RKO (cell line): Measurements from ENCODE around the gene ZNF512B.
A peak's percentile ranks its signal among the peaks of the same experiment; 100 is the strongest.
"Not testable (repeated sequence)": the region's sequence is repeated elsewhere in the genome, so short reads cannot be mapped to it uniquely, and the experiment has no call there.

Experiments
- DNase-seq: peaks from one replicate; pipeline ENCODE4 v3.0.0-alpha.2; 2016; ENCODE audit warnings: low spot score

Gene ZNF512B

GRCh38 chr20:63963784-63964301 is 5.9 kb downstream of the ZNF512B start:
- DNase-seq, result no peak

- no peak for DNase-seq
Observed at GRCh38 chr20:63963348-63963741, 6.4 kb downstream of the ZNF512B start.

- DNase-seq, result no peak
Observed at GRCh38 chr20:63962426-63963347, 7.0 kb downstream of the ZNF512B start.

DNA sequence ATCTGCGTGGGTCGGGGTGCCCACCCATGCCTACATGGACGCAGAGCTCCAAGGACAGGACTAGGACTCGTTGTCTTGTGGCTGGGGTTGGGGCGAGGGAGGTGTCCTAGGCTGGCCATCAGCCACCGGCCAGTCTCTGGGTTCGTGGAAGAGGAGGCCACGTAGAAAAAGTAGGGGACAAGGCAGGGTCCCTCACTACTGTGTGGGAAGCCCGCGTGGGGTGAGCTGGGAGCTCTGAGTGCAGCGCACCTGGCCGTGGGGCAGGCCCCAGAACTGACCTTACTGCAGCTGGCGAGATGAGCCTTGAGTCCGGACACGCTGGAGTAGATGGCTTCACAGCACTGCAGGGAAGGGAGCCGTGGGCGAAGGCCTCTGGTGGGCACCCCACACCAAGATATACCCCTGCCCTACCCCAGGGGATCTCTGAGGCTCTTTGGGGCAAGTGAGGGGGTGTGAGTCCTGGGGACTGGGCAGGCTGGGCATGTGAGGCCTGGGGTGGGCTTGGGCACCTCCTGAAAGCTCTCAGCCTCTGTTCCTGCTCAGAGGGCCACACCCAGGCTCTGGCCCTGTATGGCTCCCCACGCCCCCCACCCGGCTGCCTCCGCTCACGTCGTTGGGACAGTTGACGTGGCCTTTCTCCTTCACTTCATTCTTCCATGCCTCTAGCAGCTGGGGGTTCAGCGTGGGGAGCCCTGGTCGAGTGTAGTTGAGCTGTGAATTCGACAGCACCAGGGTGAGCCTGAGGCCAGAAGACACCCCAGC is 7.9 kb downstream of the ZNF512B start:
- no peak for DNase-seq

DNA sequence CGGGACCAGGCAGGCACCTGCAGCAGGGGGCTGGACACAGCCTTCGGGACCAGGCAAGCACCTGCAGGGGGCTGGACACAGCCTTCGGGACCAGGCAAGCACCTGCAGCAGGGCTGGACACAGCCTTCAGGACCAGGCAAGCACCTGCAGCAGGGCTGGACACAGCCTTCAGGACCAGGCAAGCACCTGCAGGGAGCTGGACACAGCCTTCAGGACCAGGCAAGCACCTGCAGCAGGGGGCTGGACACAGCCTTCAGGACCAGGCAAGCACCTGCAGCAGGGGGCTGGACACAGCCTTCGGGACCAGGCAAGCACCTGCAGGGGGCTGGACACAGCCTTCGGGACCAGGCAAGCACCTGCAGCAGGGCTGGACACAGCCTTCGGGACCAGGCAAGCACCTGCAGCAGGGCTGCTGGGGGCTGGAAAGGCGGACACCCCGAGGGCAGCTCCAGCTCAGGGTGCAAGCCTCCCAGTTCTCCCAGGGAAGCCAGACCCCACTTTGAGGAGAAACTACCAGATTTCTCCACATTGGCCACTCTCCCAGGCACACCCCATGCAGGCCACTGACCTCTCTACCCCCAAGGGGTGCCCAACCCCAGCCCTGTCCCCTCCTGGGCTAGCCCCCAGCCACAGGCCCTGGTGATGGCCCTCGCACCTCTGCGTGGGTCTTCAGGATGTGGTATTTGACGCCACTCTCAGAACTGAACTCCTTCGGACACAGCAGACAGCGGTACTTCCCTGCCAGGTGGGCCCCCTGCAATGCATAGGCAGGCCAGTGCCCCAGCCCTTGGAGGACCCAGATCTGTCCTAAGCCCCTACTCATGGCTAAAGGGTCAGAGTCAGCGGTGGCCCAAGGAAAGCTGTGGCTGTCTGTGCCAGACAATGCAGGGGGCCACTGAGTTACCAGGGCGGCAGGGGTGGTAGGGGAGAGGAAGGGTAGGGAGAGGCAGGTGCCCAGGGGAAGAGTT is 8.8 kb downstream of the ZNF512B start:
- DNase-seq, result not testable (repeated sequence)

DNA sequence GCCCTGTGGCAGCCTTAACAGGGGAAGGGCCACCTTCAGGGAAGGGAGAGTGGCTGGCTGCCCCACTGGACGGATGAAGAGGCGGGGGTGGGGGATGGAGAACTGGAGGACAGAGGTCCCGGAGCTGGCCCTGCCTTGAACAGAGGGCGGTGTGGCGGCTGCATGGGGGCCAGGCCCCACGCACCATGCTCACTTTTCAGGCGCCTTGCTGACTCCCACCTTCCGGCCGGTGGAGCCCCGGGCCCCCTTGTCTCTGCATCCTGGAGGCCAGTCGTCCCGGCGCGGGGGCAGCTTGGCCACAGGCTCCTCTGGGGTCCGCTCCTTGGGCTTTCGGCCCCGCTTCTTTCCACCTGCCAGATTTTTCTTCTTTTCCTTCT is 10.0 kb downstream of the ZNF512B start:
- no peak for DNase-seq

DNA sequence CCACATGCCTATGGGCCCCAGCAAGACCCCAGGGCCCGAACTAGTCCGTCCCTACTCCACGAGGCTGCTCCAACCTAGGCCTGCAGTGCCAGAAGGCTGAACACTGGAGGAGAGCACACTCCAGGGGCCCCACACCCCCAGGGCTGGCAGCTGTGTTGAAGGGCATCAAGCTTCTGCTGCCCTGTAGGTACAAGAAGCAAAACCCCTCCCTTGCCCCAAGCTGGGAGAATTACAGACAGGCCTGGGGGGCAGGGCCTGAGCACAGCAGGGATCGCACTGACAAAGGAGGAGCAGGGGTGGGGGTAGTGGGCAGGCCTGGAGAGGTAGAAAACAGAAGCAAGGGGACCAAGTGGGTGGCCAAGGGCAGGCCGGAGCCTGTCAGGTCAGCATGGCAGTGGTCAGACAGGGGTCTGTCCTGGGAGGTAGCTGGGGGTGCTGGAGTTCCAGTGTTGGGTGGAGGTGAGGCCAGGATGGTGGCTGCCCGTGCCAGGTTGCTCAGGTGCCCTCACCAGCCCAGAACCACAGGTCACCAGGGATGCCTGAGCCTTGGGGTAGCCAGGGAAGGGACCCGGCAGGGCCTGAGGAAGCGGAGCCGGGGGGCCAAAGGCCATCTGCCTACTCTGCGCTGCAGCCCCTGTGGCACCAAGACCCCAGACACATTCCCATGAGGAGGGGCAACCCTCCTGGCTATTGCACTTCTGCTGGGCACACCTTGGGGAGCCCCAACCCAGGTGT is 10.6 kb downstream of the ZNF512B start:
- DNase-seq, result no peak

GRCh38 chr20:63958471-63958870 is 11.3 kb downstream of the ZNF512B start:
- DNase-seq, result no peak

DNA sequence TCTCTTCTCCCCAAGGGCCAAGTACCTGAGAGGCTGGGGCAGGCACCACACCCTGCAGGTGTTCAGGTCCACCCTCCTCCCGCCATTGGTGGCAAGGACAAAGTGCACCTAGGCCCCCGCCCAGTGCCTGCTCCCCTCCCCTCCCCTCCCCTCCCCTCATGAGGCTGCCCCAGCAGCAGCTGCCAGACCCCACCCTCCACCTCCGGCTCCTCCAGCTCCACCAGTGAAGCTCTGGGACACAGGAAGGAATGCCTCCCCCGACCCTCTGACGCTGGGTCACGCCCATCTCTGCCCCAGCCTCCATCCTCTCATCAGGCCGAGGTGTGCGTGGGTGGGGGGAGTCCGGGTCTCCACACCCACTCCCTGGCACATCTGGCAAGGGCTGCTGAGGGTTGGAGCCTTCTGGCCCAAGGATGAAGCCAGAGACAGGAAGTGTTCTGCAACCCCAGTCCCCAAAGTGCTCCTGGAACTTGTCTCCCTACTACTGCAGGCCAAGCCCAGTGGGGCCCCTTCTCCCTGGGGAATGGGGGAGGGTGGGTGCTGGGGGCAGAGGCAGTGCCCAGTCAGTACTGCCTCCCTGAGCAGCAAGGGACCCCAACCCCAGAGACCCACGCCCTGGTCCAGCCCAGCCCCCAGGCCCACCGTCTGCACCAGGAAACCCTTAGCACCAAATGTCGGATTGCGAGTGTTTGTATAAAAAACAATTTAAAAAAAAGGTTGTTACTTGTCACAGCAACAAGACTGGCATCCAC is 11.9 kb downstream of the ZNF512B start:
- DNase-seq, result no peak

GRCh38 chr20:63957004-63957689 is 12.6 kb downstream of the ZNF512B start:
- peak; percentile 86 for DNase-seq

- DNase-seq, result peak; percentile 38
Observed at GRCh38 chr20:63956664-63957003, 13.1 kb downstream of the ZNF512B start.

DNA sequence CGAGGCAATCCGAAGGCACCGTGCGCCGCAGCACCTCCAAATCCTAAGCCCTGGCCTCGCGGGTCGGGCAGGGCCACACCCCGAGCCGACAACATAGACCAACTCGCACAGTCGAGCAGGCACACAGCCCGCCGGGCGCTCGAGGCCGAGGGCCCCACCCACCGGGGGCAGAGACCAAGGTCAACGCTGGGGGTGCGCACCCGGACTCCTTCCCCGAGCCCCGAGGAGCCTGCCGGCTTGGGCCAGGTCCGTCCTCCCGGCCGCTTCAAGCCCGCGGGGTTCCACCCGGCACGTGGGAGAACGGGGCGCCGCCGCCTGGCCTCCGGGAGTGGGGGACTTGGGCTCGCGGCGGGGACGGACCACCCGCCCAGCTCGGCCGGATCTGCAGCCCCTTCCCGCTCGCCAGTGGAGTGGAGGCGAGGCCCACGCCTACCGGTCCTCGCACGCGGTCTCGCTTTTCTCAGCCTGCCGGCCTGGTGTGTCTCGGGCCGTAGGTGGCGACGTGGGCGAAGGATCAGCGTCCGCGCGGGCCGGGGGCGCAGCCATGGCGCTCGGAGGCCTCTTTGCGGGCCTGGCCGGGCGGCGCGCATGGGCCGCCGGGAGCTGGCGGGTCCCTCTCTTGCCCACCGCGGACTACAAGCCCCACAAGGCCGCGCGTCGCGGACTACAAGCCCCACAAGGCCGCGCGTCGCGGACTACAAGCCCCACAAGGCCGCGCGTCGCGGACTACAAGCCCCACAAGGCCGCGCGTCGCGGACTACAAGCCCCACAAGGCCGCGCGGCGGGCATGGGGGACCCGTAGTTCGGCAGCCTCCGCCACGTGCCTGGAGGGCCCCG is 13.7 kb downstream of the ZNF512B start, which contains the start of gene UCKL1:
Gene UCKL1, minus strand, starts transcription at position 590 of the 837 bp plus-strand sequence. Its CDS starts 44 bp downstream, at position 546.
- DNase-seq, result peak; percentile 93

DNA sequence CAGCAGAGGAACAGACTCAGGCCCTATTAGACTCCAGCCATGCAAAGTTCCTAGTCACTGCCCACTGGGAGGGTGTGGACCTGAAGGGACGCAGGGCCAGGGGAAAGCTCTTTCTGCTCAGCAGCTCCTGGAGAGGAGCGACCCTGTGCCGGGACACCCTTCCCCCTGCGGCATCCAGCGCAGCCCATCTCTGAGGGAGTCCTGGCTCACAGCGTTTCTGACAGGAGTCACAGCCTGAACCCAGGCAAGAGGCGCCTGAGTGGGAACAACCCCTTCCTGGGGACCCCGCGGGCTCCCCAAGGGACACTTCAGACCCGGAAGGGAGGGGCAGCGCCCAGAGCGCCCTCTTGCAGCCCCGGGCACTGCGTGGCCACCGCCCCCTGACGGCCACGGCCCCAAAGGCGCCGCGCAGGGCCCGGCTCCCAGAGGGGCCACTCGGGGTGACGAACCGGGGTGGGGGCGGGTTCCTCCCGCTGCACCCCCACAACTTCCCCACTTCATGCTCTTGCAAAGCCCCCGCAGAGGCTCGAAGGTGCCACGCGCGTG is 14.4 kb downstream of the ZNF512B start:
- DNase-seq, result peak; percentile 72

DNA sequence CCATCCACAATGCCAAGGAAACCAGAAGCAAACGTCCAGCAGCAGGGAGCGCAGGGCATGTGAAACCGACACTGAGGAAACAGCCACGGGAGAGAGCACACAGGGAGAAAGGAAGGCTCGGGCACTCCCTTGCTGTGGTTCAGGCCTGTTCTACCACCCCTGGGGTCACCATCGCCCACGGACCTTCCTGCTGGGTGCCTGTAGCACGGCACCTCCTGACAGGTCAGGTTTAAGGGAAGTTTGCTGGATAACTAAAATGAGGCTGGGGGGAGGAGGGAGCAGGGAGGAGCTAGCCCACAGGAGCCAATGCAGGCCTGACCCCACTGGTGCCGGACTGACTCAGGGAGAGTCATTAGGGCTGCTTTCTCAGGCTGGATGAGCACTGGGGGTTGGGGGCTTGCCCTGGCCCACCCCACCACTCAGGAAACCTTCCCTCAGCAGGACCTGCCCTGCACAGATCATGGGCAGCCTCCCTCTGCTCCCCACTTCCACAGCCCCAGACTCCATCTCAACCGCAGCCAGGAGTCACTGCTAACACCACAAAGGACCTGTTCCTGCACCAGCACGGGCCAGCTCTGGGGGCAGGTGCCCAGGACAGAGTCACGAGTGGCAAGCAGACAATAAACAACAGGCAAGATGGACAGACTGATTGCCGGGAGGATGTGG is 15.8 kb downstream of the ZNF512B start:
- DNase-seq, result no peak

GRCh38 chr20:63952769-63953168 is 17.0 kb downstream of the ZNF512B start:
- DNase-seq, result no peak

DNA sequence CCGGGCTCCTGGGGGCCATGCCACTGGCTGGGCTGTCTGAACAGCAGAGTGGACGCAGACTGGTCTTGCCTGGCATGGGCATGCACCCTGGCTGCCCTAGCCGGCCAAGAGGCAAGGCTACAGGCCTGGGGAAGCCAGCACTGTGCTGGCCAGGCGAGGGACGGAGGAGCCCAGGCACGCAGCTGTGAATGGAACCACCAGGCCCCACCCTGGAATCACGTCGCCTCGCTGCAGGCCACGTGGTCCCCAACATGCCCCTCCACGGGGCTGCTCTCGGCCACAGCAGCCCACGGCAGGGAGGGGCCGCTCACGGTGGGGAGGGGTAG is 17.6 kb downstream of the ZNF512B start:
- DNase-seq, result no peak

- DNase-seq, result no peak
Observed at GRCh38 chr20:63951398-63952209, 18.1 kb downstream of the ZNF512B start.
